Measurements from ENCODE around the gene MAP3K19.

GRCh38 chr2:134932864-134933526 is 114.3 kb downstream of the MAP3K19 start:
- TF ChIP-seq CTCF (IDR thresholded peaks at IDR 0.05) = no peak
- no peak for TF ChIP-seq EP300 (IDR thresholded peaks at IDR 0.05)
